ENCODE measurements around the gene SLC12A7.
A peak's percentile ranks its signal among the peaks of the same experiment; 100 is the strongest.

SLC12A7 gene

GRCh38 chr5:1151316-1151715 lies 39.5 kb upstream of the SLC12A7 start:
- no peak overlapping the region for H3K27ac Mint-ChIP-seq
- no peaks in the 10 kb centered on the region for H3K4me1 Mint-ChIP-seq (ENCODE audit: low read depth)
- H3K9me3 Mint-ChIP-seq: no peaks in the 10 kb centered on the region
- H3K27me3 Mint-ChIP-seq (ENCODE audit: low read depth): peaks cover 14% of the 10 kb centered on the region
- no peak overlapping the region for H3K4me3 Mint-ChIP-seq
- no peaks in the 10 kb centered on the region for H3K36me3 Mint-ChIP-seq (ENCODE audit: low read depth)
- no peak for DNase-seq (ENCODE audit: low spot score)

GRCh38 chr5:1150866-1151265 lies 39.0 kb upstream of the SLC12A7 start:
- H3K9me3 Mint-ChIP-seq: no peaks in the 10 kb centered on the region
- no peak overlapping the region for H3K27ac Mint-ChIP-seq
- no peaks in the 10 kb centered on the region for H3K36me3 Mint-ChIP-seq (ENCODE audit: low read depth)
- no peaks in the 10 kb centered on the region for H3K4me1 Mint-ChIP-seq (ENCODE audit: low read depth)
- H3K27me3 Mint-ChIP-seq (ENCODE audit: low read depth): peaks cover 14% of the 10 kb centered on the region
- no peak overlapping the region for H3K4me3 Mint-ChIP-seq
- DNase-seq (ENCODE audit: low spot score): no peak

- Mint-ChIP-seq H3K27me3 (ENCODE audit: low read depth) (peaks cover 2% of the 10 kb centered on the region), H3K4me3 (no peak overlapping the region), H3K27ac (no peak overlapping the region), H3K9me3 (no peaks in the 10 kb centered on the region), H3K36me3 (ENCODE audit: low read depth) (no peaks in the 10 kb centered on the region), H3K4me1 (ENCODE audit: low read depth) (peaks cover 5% of the 10 kb centered on the region)
- no peak for DNase-seq (ENCODE audit: low spot score)
Measured at GRCh38 chr5:1144638-1145396, 33.0 kb upstream of the SLC12A7 start.

GRCh38 chr5:1144089-1144488 lies 32.2 kb upstream of the SLC12A7 start:
- Mint-ChIP-seq H3K27ac (no peak overlapping the region), H3K4me1 (ENCODE audit: low read depth) (peaks cover 5% of the 10 kb centered on the region), H3K4me3 (no peak overlapping the region), H3K36me3 (ENCODE audit: low read depth) (no peaks in the 10 kb centered on the region), H3K9me3 (no peaks in the 10 kb centered on the region), H3K27me3 (ENCODE audit: low read depth) (peaks cover 2% of the 10 kb centered on the region)
- no peak for DNase-seq (ENCODE audit: low spot score)

- Mint-ChIP-seq H3K9me3 (no peaks in the 10 kb centered on the region), H3K4me1 (ENCODE audit: low read depth) (peaks cover 5% of the 10 kb centered on the region), H3K27ac (no peak overlapping the region), H3K36me3 (ENCODE audit: low read depth) (no peaks in the 10 kb centered on the region), H3K27me3 (ENCODE audit: low read depth) (peaks cover 2% of the 10 kb centered on the region), H3K4me3 (no peak overlapping the region)
- DNase-seq (ENCODE audit: low spot score): no peak
Measured at GRCh38 chr5:1143670-1143951, 31.7 kb upstream of the SLC12A7 start.

- peaks cover 2% of the 10 kb centered on the region for H3K27me3 Mint-ChIP-seq (ENCODE audit: low read depth)
- no peak overlapping the region for H3K27ac Mint-ChIP-seq
- DNase-seq (ENCODE audit: low spot score): no peak
- H3K9me3 Mint-ChIP-seq: no peaks in the 10 kb centered on the region
- no peak overlapping the region for H3K4me3 Mint-ChIP-seq
- no peaks in the 10 kb centered on the region for H3K36me3 Mint-ChIP-seq (ENCODE audit: low read depth)
- peaks cover 10% of the 10 kb centered on the region for H3K4me1 Mint-ChIP-seq (ENCODE audit: low read depth)
Measured at GRCh38 chr5:1142886-1143669, 31.2 kb upstream of the SLC12A7 start.

GRCh38 chr5:1141834-1142233 lies 30.0 kb upstream of the SLC12A7 start:
- Mint-ChIP-seq H3K27ac (no peak overlapping the region), H3K36me3 (ENCODE audit: low read depth) (no peaks in the 10 kb centered on the region), H3K4me3 (no peak overlapping the region), H3K4me1 (ENCODE audit: low read depth) (peaks cover 10% of the 10 kb centered on the region), H3K9me3 (no peaks in the 10 kb centered on the region), H3K27me3 (ENCODE audit: low read depth) (peaks cover 2% of the 10 kb centered on the region)
- no peak for DNase-seq (ENCODE audit: low spot score)

GRCh38 chr5:1140818-1141189 lies 28.9 kb upstream of the SLC12A7 start:
- H3K36me3 Mint-ChIP-seq (ENCODE audit: low read depth): no peaks in the 10 kb centered on the region
- H3K27me3 Mint-ChIP-seq (ENCODE audit: low read depth): peaks cover 2% of the 10 kb centered on the region
- H3K4me3 Mint-ChIP-seq: no peak overlapping the region
- no peak for DNase-seq (ENCODE audit: low spot score)
- peaks cover 10% of the 10 kb centered on the region for H3K4me1 Mint-ChIP-seq (ENCODE audit: low read depth)
- no peak overlapping the region for H3K27ac Mint-ChIP-seq
- H3K9me3 Mint-ChIP-seq: no peaks in the 10 kb centered on the region

GRCh38 chr5:1140171-1140817 lies 28.4 kb upstream of the SLC12A7 start:
- H3K9me3 Mint-ChIP-seq: no peaks in the 10 kb centered on the region
- peaks cover 2% of the 10 kb centered on the region for H3K27me3 Mint-ChIP-seq (ENCODE audit: low read depth)
- H3K27ac Mint-ChIP-seq: no peak overlapping the region
- no peak overlapping the region for H3K4me3 Mint-ChIP-seq
- peaks cover 10% of the 10 kb centered on the region for H3K4me1 Mint-ChIP-seq (ENCODE audit: low read depth)
- H3K36me3 Mint-ChIP-seq (ENCODE audit: low read depth): no peaks in the 10 kb centered on the region
- peak; percentile 49 for DNase-seq (ENCODE audit: low spot score)

GRCh38 chr5:1139331-1140170 lies 27.7 kb upstream of the SLC12A7 start:
- Mint-ChIP-seq H3K4me3 (no peak overlapping the region), H3K27me3 (ENCODE audit: low read depth) (peaks cover 4% of the 10 kb centered on the region), H3K4me1 (ENCODE audit: low read depth) (peaks cover 10% of the 10 kb centered on the region), H3K36me3 (ENCODE audit: low read depth) (no peaks in the 10 kb centered on the region), H3K27ac (no peak overlapping the region), H3K9me3 (no peaks in the 10 kb centered on the region)
- DNase-seq (ENCODE audit: low spot score): no peak

- no peak overlapping the region for H3K27ac Mint-ChIP-seq
- peaks cover 10% of the 10 kb centered on the region for H3K4me1 Mint-ChIP-seq (ENCODE audit: low read depth)
- no peak for DNase-seq (ENCODE audit: low spot score)
- H3K36me3 Mint-ChIP-seq (ENCODE audit: low read depth): no peaks in the 10 kb centered on the region
- H3K27me3 Mint-ChIP-seq (ENCODE audit: low read depth): peaks cover 5% of the 10 kb centered on the region
- no peaks in the 10 kb centered on the region for H3K9me3 Mint-ChIP-seq
- H3K4me3 Mint-ChIP-seq: no peak overlapping the region
Measured at GRCh38 chr5:1138445-1139245, 26.8 kb upstream of the SLC12A7 start.

- Mint-ChIP-seq H3K4me1 (ENCODE audit: low read depth) (peaks cover 10% of the 10 kb centered on the region), H3K36me3 (ENCODE audit: low read depth) (no peaks in the 10 kb centered on the region), H3K4me3 (no peak overlapping the region), H3K9me3 (no peaks in the 10 kb centered on the region), H3K27ac (no peak overlapping the region), H3K27me3 (ENCODE audit: low read depth) (peaks cover 5% of the 10 kb centered on the region)
- no peak for DNase-seq (ENCODE audit: low spot score)
Measured at GRCh38 chr5:1137567-1138444, 25.9 kb upstream of the SLC12A7 start.

All from T-helper 2 cell treated with Interferon-gamma antibody and Interleukin-4, amounts not matched to agents 5 μg/mL and 100 μg/mL, for 36 hours (primary cell).